DMS 273 treated with DMSO at 0.1 percent for 48 hours (cell line): Measurements from ENCODE around the gene KRTAP10-3.
"Not testable (repeated sequence)": the region's sequence is repeated elsewhere in the genome, so short reads cannot be mapped to it uniquely, and the experiment has no call there.

ENCODE experiments used
- DNase-seq: peaks from one replicate; lab custom pipeline; 2025; lab: John Stamatoyannopoulos, UW

The KRTAP10-3 gene, protein sequence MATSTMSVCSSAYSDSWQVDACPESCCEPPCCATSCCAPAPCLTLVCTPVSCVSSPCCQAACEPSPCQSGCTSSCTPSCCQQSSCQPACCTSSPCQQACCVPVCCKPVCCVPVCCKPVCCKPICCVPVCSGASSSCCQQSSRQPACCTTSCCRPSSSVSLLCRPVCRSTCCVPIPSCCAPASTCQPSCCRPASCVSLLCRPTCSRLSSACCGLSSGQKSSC

DNA sequence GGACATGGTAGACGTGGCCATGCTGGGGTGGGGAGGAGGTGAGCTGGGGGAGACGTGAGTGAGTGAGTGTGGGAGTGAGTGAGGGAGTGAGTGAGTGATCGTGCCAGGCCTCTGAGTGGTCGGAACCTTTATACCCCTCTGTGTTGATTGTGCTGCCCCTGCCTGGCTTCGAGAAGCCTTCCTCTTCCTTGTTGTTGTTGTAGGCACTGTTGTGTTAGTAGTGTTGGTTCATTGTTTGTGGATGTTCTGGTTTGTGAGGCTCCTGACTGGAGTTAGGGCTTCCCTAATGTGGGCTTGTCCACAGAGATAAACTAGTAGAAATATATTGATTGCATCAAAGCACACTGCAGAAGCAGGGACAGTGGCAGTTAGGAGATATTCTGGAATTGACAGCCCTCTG is at the start of gene KRTAP10-3:
TSS of gene KRTAP10-3 (minus strand) at position 101 of the 400 bp plus-strand sequence. CDS start at position 21, 80 bp downstream.
- DNase-seq, result no peak

DNA sequence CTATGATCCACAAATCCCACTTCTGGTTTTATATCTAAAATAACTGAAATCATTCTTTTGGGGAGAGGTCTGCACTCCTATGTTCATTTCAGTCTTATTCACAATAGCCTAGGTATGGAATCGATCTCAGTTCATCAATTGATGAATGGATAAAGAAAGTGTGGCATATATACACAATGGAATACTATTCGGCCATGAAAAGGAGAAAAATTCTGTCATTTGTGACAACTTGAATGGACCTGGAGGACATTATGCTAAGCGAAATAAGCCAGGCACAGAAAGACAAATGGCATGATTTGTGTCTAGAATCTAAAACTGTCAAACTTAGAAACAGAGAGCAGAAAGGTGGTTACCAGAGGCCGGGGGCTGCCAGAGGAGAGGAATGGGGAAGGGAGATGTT is 47.9 kb upstream of the KRTAP10-3 start:
- DNase-seq, result no peak

DNA sequence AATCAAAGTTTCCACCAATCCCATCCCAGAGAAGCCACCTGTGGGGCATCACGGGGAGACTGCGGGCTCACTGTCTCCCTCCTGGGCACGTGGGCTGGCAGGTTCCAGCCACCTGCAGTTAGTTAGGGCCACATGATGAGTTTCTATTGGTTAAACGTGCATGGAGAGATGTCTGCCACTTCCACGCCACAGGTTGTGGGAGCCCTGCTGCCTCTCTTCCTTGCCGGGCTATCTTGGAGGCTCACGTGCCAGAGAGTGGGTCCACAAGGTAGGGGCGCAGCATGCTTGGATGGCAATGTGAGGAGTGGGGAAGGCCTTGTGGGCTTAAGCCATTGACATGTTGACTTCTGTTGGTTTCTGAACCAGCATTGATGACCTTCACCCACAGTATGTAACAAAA is 45.3 kb upstream of the KRTAP10-3 start:
- DNase-seq, result no peak

DNA sequence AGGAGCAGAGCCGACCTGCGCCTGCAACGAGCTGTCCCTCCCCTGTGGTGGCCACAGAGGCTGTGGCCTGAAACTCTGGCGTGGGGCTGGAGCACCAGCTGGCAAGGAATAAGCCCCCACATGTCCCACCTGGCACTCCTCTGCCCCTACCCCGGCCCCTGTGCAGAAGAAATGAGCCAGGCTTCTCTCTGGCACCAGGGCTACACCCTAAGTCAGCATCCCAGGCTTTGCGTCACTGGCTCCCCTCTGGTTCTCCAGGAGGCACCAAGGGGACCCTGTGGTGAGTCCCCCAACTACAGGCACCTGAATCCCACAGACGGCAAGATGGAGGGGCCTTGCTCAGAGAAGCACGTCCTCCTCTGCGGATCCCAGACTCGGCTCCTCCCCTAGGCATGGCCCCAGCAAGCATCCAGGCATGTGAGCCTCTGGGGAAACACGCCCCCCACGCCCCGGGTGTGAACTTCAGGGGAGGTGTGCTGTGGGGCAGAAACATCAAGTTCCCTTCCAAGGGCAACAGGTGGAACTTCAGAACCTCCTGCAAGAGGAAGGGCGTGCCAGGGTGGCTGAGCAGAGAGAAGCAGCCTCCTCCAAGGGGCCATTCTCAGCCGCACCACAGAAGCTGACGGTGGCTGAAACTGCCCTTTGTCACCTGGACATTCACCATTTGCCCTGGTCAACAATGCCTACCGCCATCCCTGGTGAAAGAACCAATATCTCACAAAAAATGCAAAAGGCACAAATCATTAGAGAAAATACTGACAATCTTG is 44.7 kb upstream of the KRTAP10-3 start:
- no peak for DNase-seq

DNA sequence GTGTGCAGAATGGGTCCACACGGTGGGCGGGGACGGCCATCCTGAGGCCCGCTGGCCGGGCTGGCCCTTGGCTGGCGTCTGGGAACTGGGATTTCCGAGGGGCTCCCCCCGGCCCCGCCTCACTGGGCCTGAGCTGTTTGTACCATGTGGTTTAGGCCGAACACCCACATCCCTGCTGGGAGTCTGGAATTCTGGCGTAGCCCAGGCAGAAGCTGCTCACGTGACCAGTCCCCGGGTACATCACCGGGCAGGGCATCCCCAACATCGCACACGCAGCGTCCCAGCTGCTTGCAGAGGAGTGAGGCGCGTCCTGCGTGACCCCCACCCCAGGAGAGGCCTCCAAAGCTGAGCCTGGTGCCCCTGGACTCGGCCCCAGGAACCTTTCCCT is 43.9 kb upstream of the KRTAP10-3 start:
- DNase-seq, result no peak

DNA sequence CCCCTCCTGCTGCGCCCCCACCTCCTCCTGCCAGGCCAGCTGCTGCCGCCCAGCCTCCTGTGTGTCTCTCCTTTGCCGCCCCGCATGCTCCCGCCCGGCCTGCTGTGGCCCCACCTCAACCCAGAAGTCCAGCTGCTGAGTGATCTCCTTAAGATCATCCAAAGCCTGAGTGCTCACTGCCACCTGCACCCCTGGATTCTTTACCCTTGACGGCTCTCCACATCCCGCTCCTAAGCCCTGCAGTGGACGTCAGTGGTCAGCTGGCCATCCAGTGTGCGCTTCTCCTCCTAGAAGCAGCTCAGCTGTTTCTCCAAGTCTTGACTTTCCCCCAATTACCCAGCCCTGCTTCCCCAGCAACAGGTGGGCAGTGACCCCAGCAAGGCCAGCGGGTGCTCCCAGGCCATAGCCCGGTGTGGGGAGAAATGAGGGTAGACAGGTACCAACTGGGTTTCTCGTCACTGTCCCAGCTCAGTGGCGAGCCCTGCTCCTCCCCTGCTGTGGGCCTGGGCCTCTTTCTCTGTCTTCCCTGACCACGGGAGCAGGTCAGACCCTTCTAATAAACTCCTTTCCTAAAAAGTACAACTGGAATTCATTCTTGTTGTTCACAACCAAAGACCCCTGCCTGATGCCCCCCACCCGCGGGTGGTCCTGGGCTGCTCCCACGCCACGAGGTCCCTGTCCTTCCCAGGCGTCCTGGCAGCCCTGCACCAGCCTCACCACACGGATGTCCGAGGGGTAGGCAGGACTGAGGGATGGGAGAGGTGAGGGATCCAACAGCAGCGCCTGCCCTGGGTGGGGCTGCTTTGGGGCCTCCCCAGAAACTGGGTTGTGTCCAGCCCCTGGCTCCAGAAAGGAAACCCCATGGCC is 43.2 kb upstream of the KRTAP10-3 start:
- no peak for DNase-seq

DNA sequence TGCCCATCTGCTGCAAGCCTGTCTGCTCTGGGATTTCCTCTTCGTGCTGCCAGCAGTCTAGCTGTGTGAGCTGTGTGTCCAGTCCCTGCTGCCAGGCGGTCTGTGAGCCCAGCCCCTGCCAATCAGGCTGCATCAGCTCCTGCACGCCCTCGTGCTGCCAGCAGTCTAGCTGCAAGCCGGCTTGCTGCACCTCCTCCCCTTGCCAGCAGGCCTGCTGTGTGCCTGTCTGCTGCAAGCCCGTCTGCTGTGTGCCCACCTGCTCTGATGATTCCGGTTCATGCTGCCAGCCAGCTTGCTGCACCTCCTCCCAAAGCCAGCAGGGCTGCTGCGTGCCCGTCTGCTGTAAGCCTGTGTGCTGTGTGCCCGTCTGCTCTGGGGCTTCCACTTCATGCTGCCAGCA is 42.5 kb upstream of the KRTAP10-3 start:
- peak; percentile 32 for DNase-seq

DNA sequence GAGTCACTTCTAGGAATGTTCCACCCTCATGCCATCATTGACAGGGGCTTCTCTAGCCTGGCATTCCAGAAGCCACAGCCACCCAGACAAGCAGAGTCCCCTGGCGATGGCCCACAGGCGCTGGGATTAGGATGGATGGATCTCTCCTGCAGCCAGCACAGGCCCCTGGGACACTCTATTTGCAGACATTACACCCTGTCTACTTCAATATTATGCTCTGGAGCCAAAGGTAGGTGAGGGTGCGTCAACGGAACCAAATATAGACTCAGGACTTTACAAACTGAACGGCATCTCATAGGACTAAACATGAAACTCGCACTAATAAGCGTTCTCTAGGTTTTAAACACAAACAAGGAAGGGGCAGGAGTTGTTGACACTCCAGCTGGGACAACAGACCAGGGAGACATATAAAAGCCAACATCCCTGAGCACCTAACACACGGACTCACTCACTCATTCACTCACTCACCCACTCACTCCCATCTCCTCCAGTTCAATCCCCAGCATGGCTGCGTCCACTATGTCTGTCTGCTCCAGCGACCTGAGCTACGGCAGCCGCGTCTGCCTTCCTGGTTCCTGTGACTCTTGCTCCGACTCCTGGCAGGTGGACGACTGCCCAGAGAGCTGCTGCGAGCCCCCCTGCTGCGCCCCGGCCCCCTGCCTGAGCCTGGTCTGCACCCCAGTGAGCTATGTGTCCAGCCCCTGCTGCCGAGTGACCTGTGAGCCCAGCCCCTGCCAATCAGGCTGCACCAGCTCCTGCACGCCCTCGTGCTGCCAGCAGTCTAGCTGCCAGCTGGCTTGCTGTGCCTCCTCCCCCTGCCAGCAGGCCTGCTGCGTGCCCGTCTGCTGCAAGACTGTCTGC is 41.8 kb upstream of the KRTAP10-3 start, which contains the start of gene KRTAP10-7:
TSS of gene KRTAP10-7 (plus strand) at position 480 of the 861 bp plus-strand sequence. CDS start at position 505, 25 bp downstream.
- not testable (repeated sequence) for DNase-seq

DNA sequence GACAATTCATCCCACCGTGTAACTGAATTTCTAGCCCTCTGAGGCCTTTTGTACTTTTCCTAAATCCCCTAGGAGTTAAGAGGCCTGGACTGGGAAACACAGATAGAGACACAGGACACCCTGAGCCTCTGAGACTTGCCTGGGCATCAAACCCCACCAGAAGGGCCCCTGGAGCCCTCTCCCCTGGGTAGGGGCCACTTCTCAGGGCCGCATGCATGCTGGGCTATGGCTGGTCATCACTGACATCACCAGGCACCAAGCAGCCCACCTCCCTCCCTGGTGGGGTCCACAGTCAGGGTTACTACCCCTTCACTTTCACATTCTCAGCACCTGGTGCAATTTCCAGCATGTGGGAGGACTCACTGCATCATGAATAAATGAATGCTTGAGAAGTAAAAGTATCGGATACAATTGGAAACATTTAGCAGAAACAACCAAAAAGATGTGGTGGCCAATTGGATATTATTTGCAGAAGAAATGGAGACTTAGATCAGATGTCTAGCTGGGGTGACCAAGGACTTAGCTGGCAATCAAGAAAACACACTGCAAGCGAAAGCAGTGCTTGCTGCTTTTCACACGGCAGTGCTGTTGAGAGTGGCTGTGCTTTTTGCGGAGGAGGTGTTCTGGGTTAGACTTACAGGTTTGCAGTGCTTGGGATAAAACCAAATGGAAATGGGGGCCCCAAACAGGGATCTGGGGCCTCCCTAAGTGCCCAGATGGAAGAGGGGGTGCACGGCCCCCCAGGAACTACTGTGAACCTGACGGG is 40.9 kb upstream of the KRTAP10-3 start:
- DNase-seq, result no peak

DNA sequence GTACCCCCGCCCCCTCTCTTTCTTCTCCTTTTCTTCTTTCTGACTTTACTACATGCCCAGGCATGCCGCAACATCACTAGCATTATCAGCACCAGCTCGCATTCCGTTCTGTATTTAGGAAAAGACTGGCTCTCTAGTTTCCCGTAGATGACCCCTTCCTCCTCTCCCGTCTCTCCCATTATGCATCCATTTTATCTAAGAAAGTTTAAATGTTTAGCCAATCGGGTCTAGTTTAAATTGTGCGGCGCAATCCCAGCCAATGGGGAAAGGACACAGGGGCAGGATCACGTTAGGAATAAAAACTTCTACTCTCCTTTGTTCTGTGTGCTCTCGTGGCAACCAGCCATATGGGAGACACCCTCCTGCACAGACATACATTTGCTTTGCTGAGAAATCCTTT is 39.5 kb upstream of the KRTAP10-3 start:
- no peak for DNase-seq

DNA sequence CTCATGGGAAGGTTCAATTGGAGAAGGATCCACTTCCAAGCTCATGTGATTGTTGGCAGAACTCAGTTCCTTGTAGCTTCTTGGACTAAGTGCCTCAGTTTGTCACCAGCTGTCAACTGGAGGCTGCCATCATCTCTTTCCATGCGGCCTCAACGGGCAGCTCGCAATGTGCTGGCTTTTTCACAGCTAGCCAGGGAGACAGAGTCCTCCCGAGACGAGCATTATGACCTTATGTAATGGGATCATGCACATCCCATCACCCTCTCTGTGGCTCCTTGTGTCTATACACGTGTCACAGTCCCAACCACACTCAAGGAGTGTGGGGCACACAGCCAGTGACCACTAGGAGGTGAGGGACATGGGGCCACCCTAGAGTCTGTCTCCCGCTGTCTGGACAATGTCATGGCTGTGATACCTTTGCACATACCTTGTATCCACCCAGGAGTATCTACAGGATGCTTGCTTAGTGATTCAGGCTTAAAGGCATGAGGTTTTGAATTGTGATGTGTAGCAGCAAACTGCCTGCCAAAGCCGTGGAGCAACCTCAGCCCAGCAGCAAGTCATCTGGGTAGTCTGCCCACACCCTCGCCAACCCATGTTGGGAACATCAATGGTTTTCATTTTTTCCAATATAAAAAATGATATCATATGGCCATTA is 37.6 kb upstream of the KRTAP10-3 start:
- DNase-seq, result no peak

DNA sequence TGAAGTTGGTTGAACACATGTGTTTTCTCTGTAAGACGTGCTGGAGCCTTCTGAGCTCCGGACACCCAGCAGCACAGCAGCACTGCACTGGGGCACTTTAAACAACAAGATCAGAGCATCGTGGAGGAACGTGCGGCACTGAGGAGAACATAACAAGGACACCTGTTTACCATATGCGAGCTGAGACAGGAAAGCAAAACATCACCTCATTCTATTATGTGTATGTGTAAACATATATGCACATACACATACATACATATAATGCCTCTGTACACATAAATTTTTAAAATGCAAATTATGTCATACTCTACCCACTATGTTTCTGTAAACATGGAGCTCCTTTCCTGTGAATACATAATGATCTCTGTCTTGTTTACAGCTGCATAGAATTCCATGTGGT is 36.9 kb upstream of the KRTAP10-3 start:
- DNase-seq, result no peak

DNA sequence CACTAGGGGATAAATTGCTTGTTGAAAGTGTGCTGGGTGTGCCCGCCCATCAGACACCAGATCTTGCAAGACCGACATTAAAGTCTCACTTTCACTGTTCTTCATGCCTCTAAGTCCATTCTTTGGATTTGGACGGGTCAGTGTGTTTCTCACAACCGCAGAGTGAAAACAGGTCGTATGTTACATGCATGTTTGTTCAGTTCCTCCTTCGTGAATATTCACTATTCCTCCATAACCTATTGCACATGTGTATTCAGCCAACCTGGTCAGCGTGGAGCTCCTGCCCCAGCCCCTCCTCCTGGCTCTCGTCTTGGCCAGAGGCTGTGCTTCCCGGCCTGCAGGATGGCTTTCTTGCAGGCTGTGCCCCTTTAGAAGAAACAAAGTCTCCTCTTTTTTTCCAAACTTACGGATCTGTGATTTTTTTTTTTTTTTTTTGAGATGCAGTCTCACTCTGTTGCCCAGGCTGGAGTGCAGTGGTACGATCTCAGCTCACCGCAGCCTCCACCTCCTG is 35.9 kb upstream of the KRTAP10-3 start:
- DNase-seq, result no peak

DNA sequence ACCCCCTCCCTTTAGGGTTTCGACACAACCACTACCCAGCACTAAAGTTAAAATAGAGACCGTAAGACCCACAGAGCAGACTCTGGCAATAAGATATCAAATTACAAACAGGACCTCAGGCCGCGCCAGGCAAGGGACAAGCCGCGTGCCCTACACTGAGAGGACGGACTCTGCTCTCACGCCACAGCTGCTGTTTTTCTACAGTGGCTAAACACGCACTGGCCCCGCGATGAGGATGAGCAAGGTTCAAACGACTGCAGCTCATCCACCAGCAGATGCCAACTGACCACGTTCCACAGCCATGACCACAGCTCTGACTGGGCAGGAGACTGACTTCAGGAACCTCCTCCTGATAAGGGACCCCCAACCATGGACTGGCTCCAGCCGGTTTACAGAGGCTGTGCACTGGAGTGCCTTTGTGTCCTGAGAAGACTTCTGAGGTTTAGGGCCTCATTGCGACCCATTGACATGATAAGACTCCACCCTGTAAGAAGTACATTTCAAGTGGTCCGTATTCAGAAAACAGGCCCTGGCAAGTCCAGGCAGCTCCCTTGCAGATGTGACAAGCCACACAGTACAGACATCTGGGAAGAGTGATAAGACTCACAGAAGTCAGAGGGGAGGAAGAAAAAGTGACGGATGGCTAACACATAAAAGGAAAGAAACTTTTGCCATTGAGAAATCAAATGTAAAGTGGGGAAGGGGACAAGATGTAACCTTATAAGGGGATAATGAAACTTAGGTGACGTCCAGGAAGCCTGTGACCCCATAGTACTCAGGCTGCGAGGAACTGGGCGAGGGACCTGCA is 35.2 kb upstream of the KRTAP10-3 start:
- no peak for DNase-seq

DNA sequence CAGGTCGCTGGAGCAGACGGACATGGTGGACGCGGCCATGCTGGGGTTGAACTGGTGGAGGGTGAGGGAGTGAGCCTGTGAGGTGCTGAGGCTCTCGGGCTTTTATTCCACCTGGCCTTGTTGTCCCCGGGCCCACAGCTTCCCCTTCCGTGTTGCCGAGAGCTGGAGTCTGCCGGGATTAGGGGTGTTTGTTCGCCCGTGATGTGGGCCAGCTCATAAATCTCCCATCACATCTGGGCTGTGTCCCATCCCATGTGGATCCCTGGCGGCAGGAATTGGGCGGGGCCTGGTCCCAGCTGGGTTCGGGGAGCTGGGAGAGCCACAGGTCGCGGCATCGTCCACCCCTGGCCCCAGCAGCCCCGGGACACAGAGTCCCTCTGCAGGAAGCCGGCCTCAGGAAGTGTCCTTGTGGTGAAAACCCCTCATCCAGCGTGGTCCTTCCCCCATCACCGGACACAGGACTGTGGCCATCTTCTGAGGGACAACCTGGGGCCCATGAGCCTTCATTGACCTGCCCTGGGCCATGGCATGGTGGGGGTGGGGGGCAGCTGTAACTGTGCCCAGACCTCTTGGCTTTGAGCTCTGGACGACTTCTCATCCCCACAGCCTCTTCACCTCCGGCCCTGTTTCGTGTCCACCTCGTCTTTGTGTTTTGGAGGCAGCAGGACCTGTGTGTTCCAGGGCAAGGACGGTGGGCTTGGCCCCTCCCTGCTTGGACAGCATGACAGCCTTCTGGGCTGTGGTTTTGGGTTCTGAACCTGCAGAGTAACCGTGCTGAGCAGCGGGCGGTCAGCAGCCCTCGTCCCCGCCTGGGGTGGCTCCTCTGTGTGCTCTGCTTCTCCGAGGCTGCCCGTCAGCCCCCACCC is 34.1 kb upstream of the KRTAP10-3 start, which contains the start of gene KRTAP10-6:
TSS of gene KRTAP10-6 (minus strand) at position 60 of the 866 bp plus-strand sequence. CDS start at position 39, 21 bp downstream.
- DNase-seq, result no peak

DNA sequence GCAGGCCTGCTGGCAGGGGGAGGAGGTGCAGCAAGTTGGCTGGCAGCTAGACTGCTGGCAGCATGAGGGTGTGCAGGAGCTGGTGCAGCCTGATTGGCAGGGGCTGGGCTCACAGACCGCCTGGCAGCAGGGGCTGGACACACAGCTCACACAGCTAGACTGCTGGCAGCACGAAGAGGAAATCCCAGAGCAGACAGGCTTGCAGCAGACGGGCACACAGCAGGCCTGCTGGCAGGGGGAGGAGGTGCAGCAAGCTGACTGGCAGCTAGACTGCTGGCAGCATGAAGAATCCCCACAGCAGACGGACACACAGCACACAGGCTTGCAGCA is 33.2 kb upstream of the KRTAP10-3 start:
- peak; percentile 78 for DNase-seq

DNA sequence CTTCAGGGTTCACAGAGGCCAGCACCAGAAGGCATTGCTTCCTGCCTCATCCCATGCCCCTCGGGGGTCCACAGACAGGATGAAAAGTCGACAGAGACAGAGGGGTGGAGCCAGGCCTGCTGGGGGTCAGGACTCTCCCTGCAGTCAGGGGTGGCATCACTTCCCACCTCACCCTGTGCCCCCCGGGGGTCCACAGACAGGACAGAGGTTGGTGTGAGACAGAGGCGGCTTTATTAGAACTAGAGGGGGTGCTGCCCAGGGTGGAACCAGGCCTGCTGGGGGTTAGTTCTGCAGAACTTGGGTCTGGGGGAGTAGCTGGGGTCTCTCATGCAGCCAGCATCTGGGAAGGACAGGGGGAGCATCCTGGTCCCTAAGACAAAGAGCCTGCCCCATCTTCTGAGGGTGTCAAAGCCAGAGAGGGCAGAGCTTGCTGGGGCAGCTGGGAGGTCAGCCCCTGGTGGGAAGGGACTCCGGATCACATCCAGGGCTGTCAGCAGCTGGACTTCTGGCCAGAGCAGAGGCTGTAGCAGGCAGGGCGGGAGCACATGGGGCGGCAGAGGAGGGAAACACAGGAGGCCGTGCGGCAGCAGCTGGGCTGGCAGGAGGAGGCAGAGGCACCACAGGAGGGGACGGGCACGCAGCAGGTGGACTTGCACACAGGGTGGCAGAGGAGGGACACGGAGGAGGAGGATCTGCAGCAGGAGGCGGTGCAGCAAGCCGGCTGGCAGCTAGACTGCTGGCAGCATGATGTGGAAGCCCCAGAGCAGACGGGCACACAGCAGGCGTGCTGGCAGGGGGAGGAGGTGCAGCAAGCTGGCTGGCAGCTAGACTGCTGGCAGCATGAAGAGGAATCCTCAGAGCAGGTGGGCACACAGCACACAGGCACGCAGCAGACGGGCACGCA is 32.6 kb upstream of the KRTAP10-3 start:
- peak; percentile 84 for DNase-seq
